Prostate gland (tissue), 2 donors: ENCODE data around the gene NXF1. TPM values are rescaled to one million over a fixed set of nuclear protein-coding genes. Genes with fewer than 3 reads are reported as not detected.
A peak's percentile ranks its signal among the peaks of the same experiment; 100 is the strongest.

ENCODE experiments used
- DNase-seq: peaks from one replicate; pipeline ENCODE4 v3.0.0-alpha.2; 2019; ENCODE audit warnings: low spot score
- H3K27ac ChIP-seq, 2 donors: fragments of 200-600 bp; sonication (generic); 2 replicates each; pipeline ENCODE4 v1.5.1; 2017 to 2019
- H3K27me3 ChIP-seq: fragments of 200-600 bp; sonication (generic); replicated peaks from 2 replicates; pipeline ENCODE4 v1.5.1; 2019; ENCODE audit not compliant: insufficient read depth
- H3K36me3 ChIP-seq, 2 donors: fragments of 200-600 bp; sonication (generic); 1 replicate in 1 of 2; 2 replicates in 1 of 2; pipeline versions ENCODE4 v1.5.1 to v1.8.1; 2017 to 2019
- H3K4me1 ChIP-seq: fragments of 200-600 bp; sonication (generic); replicated peaks from 2 replicates; pipeline ENCODE4 v1.5.1; 2019
- H3K4me3 ChIP-seq, 2 donors: fragments of 200-600 bp; sonication (generic); 2 replicates each; pipeline ENCODE4 v1.5.1; 2017 to 2019
- H3K9me3 ChIP-seq: fragments of 200-600 bp; sonication (generic); 2 replicates; pipeline ENCODE4 v1.5.1; 2017
- CTCF ChIP-seq, 4 experiments: fragments of 200-600 bp in 2 of 4; fragments of 450-650 bp in 2 of 4; sonication (generic) in 2 of 4; IDR thresholded peaks; 1 replicate in 3 of 4; 2 replicates in 1 of 4; pipeline ENCODE4 v1.5.1; 2016 to 2019; ENCODE audit warnings: antibody characterized with exemption in 4 of 4, mild to moderate bottlenecking in 2 of 4, moderate library complexity in 2 of 4
- POLR2A ChIP-seq: fragments of 450-650 bp; IDR thresholded peaks from one replicate; pipeline ENCODE4 v1.6.1; 2016; ENCODE audit warnings: antibody characterized with exemption, mild to moderate bottlenecking
- POLR2AphosphoS5 ChIP-seq: sonication (generic); formaldehyde crosslinking; IDR thresholded peaks from one replicate; pipeline ENCODE4 v1.6.1; 2017; ENCODE audit warnings: antibody characterized with exemption
- WGBS: methylation state at CpG from one replicate; pipeline ENCODE4 v1.1.5; 2018; 5-methylcytosine and 5-hydroxymethylcytosine counted together
- intact Hi-C: fragments of 100-400 bp; cut with DNase I; formaldehyde crosslinking; loops from one replicate; pipeline ENCODE4 v1.14.2; 2022
- total RNA-seq, 2 donors: library from RNA; depleted of rRNA; stranded (reverse); fragments of >200 nt; gene quantifications; one replicate each; pipeline ENCODE4 v1.1.0, GENCODE V29; 2016

Gene NXF1
- total RNA-seq, 2 donors from 2014 or later: 75.6 to 98.2 TPM

GRCh38 chr11:62804310-62805075 lies 747 bp downstream of the NXF1 start:
- H3K4me1 ChIP-seq: peaks cover 5% of the 10 kb centered on the region
- peak overlapping the region; percentile 77 to 84 for H3K27ac ChIP-seq
- H3K9me3 ChIP-seq: no peaks in the 10 kb centered on the region
- DNase-seq: no peak
- H3K36me3 ChIP-seq: peaks cover 5 to 22% of the 10 kb centered on the region in 2 donors
- intact Hi-C loops: no loop called here
- H3K27me3 ChIP-seq: no peaks in the 10 kb centered on the region
- WGBS: 2% methylated on average over 14 of the region's 14 CpGs
- TF ChIP-seq CTCF (IDR thresholded peaks at IDR 0.05): no peak
- no peak for TF ChIP-seq POLR2A
- no peak for TF ChIP-seq POLR2AphosphoS5
- peak overlapping the region; percentile 83 to 88 for H3K4me3 ChIP-seq

- Histone ChIP-seq H3K36me3 (peaks cover 14 to 50% of the 10 kb centered on the region in 2 donors), H3K27ac (no peak overlapping the region), H3K4me3 (no peak overlapping the region), H3K9me3 (no peaks in the 10 kb centered on the region), H3K4me1 (peaks cover 5% of the 10 kb centered on the region), H3K27me3 (no peaks in the 10 kb centered on the region)
- intact Hi-C loops: no loop called here
- 90% methylated on average over 4 of the region's 4 CpGs for WGBS
- no peak for DNase-seq
- no peak for TF ChIP-seq POLR2A
- no peak for TF ChIP-seq CTCF (IDR thresholded peaks at IDR 0.05)
- TF ChIP-seq POLR2AphosphoS5: no peak
These were observed 4.2 kb downstream of the NXF1 start for GRCh38 chr11:62801071-62801470.

- Histone ChIP-seq H3K36me3 (peaks cover 19 to 61% of the 10 kb centered on the region in 2 donors), H3K27ac (no peak overlapping the region), H3K4me1 (peaks cover 5% of the 10 kb centered on the region), H3K9me3 (no peaks in the 10 kb centered on the region), H3K4me3 (no peak overlapping the region), H3K27me3 (no peaks in the 10 kb centered on the region)
- WGBS: 91% methylated on average over 10 of the region's 10 CpGs
- intact Hi-C loops: no loop called here
- TF ChIP-seq POLR2AphosphoS5 (no peak), CTCF (IDR thresholded peaks at IDR 0.05) (no peak), POLR2A (no peak)
- DNase-seq: no peak
These were observed 5.8 kb downstream of the NXF1 start for GRCh38 chr11:62799486-62799885.

GRCh38 chr11:62796281-62796680 lies 9.0 kb downstream of the NXF1 start:
- H3K27ac ChIP-seq: no peak overlapping the region
- H3K4me1 ChIP-seq: peaks cover 6% of the 10 kb centered on the region
- H3K36me3 ChIP-seq: peaks cover 19 to 54% of the 10 kb centered on the region in 2 donors
- 73% methylated on average over 7 of the region's 7 CpGs for WGBS
- H3K4me3 ChIP-seq: no peak overlapping the region
- no peak for TF ChIP-seq POLR2A
- no peak for TF ChIP-seq CTCF (IDR thresholded peaks at IDR 0.05)
- TF ChIP-seq POLR2AphosphoS5: no peak
- intact Hi-C loops: no loop called here
- no peaks in the 10 kb centered on the region for H3K27me3 ChIP-seq
- H3K9me3 ChIP-seq: no peaks in the 10 kb centered on the region
- no peak for DNase-seq
